WI38 (cell line): ENCODE data around the gene APBA2.

Experiments used
- H3K4me3 ChIP-seq: 2 replicates; pipeline ENCODE4 v1.5.1; 2011; ENCODE audit warnings: low read depth, mild to moderate bottlenecking, control low read depth, low read length
- CTCF ChIP-seq: IDR thresholded peaks from 2 replicates; pipeline ENCODE4 v1.5.1; 2012; ENCODE audit warnings: low read depth, mild to moderate bottlenecking, control low read depth, low read length

The APBA2 gene

DNA sequence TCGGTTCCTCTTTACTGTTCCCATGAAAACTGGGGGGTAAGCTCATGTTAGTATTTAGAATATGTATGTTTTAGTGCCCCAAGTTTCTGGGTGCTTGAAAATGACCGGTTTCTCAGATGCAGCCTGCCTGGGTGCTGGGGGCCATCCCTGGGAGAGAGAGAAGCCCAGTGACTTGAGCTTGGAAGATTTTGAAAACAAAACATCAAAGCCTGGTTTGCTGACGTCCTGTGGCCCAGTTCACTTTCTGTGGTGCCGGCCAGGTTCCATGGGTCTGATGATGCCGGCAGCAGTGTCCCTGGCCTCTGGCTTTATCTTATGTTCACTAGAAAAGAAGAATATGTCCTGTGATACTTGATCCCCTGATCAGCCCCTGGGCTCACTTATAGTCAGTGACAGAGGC, 17.1 kb downstream of the APBA2 start:
- no peak overlapping the region for H3K4me3 ChIP-seq
- TF ChIP-seq CTCF = no peak

DNA sequence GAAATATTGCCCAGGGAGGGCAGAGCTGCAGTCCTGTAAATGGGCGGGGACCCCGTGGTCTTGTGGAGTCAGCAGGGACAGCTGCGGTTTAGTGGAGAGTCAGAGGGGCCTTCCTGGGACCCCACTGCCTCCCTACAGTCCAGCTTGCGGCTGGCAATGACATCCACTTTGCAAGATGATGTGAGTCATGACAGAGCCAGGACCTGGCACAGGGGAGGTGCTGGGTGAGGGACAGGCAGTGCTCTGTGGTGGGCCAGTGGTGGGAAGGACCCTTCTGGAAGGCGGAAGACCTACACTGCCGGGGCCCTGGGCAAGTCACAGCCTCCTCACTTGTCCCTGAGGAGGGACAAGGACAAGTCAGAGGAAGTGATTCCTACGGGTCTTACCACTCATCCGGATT, 17.8 kb downstream of the APBA2 start:
- TF ChIP-seq CTCF = no peak
- H3K4me3 ChIP-seq = no peak overlapping the region

DNA sequence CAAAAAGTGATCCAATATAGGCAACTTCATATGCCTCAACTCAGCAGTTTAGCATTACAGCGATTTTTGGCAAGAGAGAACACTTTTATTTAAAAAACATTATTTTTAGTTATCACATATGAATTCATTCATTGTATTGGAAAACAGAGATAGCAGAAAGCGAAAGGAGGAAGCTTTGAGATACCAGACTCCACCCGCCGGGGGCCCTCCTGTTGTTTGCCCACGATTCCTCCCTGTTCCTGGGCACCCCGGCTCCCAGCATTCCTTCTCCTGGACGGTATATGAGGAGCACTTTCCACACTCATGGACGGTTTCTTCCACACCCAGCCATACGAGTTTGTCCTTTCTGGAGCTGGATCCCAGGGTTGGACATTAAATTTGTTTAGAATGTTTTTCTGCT, 18.2 kb downstream of the APBA2 start:
- no peak for TF ChIP-seq CTCF
- no peak overlapping the region for H3K4me3 ChIP-seq

DNA sequence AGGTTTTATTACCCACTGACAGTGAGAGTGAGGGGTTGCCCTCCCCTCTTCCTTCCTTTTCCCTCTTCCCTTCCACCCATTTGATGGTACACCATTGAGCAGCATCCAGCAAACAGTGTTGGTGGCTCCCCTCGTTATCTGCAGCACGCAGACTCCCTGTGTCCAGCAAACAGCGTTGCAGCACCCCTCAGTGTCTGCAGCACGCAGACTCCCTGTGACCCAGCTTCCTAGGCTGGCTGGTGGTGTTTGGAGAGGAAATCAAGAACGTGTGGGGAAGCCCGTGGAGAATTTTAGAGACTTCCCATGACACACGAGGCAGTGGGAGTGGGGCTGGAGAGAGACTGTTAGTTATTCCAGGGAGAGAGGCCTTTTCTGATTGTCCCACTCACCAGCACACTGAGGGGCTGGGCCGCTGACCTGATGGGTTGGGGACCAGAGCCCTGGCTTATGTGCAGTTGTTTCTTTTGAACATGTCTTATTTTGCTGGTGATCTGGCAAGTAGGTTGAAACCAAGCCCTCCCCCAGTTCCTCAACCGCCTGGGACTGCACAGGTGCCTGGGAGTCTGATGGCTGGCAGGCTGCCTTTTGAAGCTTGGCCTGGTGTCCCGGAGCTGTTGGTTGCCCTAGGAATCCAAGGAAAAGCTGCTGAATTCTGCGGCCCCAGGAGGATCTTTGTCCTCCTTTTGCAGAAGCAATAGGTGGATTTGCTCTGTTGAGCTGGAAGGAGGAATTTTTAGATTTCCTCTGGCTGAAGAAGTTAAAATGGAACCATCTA, 19.0 kb downstream of the APBA2 start:
- H3K4me3 ChIP-seq = no peak overlapping the region
- TF ChIP-seq CTCF = no peak

DNA sequence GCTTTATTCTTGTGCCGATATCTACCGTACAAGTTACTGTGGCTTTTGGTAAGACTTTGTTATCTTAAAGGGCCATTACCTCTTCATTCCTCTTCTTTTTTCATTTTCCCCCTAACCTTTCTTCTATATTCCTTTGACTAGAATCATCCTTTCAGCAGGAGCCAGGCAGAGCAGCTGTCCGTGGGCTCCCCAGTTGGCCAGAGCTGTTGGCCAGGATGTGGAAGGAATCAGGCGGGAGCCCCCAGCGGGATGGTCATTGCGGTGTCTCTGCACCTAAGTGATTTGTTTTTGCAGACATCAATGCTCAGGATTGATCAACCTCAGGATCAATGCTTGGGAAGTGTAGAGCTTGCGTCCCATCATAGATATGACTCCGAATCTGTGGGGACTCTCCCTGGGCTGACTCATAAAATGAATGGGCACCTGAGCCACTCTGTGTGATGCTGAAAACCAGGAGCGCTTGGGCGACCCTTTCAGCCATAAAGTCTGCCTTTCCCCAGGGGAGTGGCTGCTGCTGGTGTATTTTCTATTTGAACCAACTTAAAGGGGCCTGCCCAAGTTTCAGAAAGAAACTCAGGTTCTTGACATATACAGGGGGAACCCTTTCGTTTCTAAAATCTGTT, 21.7 kb downstream of the APBA2 start:
- TF ChIP-seq CTCF = no peak
- H3K4me3 ChIP-seq = no peak overlapping the region

DNA sequence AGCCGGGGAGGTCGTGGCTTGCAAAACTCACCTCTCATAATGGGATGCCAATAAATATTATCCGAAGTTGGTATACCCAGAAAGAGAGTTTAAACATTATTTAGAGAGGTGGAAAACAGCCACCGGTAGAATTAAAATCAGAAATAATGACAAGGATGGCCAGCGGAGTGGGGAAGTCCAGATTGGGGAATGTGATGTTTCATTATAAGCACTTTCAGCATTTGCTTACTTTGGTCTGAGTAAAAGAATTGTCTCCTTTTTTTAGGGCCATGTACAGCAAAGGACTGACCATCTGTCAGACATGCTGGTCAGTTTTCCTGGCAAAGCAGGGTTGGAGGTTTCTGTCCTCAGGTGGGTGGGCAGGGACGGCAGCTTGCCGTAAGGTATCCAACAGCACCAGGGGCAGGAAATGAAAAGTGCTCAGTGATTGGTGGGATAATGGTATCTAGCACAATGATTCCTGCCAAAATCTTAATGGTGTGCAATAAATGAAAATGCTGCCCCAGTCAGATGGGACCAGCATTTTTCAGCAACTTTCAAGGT, 24.3 kb downstream of the APBA2 start:
- H3K4me3 ChIP-seq = no peak overlapping the region
- no peak for TF ChIP-seq CTCF

GRCh38 chr15:28911310-28911931, 25.6 kb downstream of the APBA2 start:
- H3K4me3 ChIP-seq = no peak overlapping the region
- TF ChIP-seq CTCF = no peak
